SK-N-SH treated with all-trans-retinoic acid at 6 μM for 48 hours (cell line): ENCODE measurements around the gene MTMR8.
"Not testable (repeated sequence)": the region's sequence is repeated elsewhere in the genome, so short reads cannot be mapped to it uniquely, and the experiment has no call there.

Source experiments
- ATAC-seq: fragments of 200-7000 bp; cut with Tn5 transposase; 3 replicates; pipeline ENCODE4 v1.9.1; 2020; ENCODE audit warnings: mild to moderate bottlenecking, moderate library complexity
- BACH2 ChIP-seq: fragments of 250-450 bp; sonication (Bioruptor Pico); IDR thresholded peaks from 2 replicates; pipeline ENCODE4 v1.9.0; 2021; ENCODE audit warnings: mild to moderate bottlenecking, borderline replicate concordance
- CREB5 ChIP-seq: fragments of 250-450 bp; sonication (Bioruptor Pico); IDR thresholded peaks from 2 replicates; pipeline ENCODE4 v1.5.1; 2020; ENCODE audit warnings: low read depth, mild to moderate bottlenecking, moderate library complexity
- CSRNP3 ChIP-seq: fragments of 250-450 bp; sonication (Bioruptor Pico); IDR thresholded peaks from 2 replicates; pipeline ENCODE4 v1.5.1; 2021; ENCODE audit warnings: mild to moderate bottlenecking, moderate library complexity
- ISL1 ChIP-seq: fragments of 250-450 bp; sonication (Bioruptor Pico); IDR thresholded peaks from 2 replicates; pipeline ENCODE4 v2.1.2; 2022; ENCODE audit warnings: mild to moderate bottlenecking, moderate library complexity
- OSR1 ChIP-seq: fragments of 250-450 bp; sonication (Bioruptor Pico); IDR thresholded peaks from 2 replicates; pipeline ENCODE4 v1.8.0; 2022; ENCODE audit warnings: moderate library complexity, mild to moderate bottlenecking, inconsistent platforms
- PPARA ChIP-seq: fragments of 250-450 bp; sonication (Bioruptor Pico); IDR thresholded peaks from 2 replicates; pipeline ENCODE4 v1.5.0; 2020; ENCODE audit warnings: mild to moderate bottlenecking, borderline replicate concordance
- RARB ChIP-seq: fragments of 250-450 bp; sonication (Bioruptor Pico); IDR thresholded peaks from 2 replicates; pipeline ENCODE4 v1.8.0; 2021; ENCODE audit warnings: mild to moderate bottlenecking, moderate library complexity
- SNAI2 ChIP-seq: fragments of 250-450 bp; sonication (Bioruptor Pico); IDR thresholded peaks from 2 replicates; pipeline ENCODE4 v1.5.0; 2020; ENCODE audit warnings: mild to moderate bottlenecking, moderate library complexity
- TCF4 ChIP-seq: fragments of 250-450 bp; sonication (Bioruptor Pico); IDR thresholded peaks from 2 replicates; pipeline ENCODE4 v1.8.0; 2021; ENCODE audit warnings: mild to moderate bottlenecking, moderate library complexity, borderline replicate concordance
- TSHZ2 ChIP-seq: fragments of 250-450 bp; sonication (Bioruptor Pico); IDR thresholded peaks from 2 replicates; pipeline ENCODE4 v1.5.0; 2020; ENCODE audit warnings: mild to moderate bottlenecking, moderate library complexity
- ZC3H10 ChIP-seq: fragments of 250-450 bp; sonication (Bioruptor Pico); IDR thresholded peaks from 2 replicates; pipeline ENCODE4 v1.5.1; 2021; ENCODE audit warnings: mild to moderate bottlenecking, moderate library complexity
- ZFP3 ChIP-seq: fragments of 250-450 bp; sonication (Bioruptor Pico); IDR thresholded peaks from 2 replicates; pipeline ENCODE4 v1.5.0; 2020; ENCODE audit warnings: mild to moderate bottlenecking, moderate library complexity
- ZFP30 ChIP-seq: fragments of 450-650 bp; formaldehyde crosslinking; IDR thresholded peaks from 2 replicates; pipeline ENCODE4 v1.5.0; 2022; ENCODE audit warnings: mild to moderate bottlenecking, moderate library complexity
- ZNF565 ChIP-seq: fragments of 450-650 bp; formaldehyde crosslinking; conservative IDR thresholded peaks from 2 replicates; pipeline ENCODE4 v1.5.0; 2020; ENCODE audit warnings: low read depth, mild to moderate bottlenecking, moderate library complexity
- ZNF70 ChIP-seq: fragments of 450-650 bp; formaldehyde crosslinking; IDR thresholded peaks from 2 replicates; pipeline ENCODE4 v1.5.0; 2020; ENCODE audit warnings: mild to moderate bottlenecking, moderate library complexity
- ZNF8 ChIP-seq: fragments of 450-650 bp; formaldehyde crosslinking; IDR thresholded peaks from 2 replicates; pipeline ENCODE4 v1.5.0; 2020; ENCODE audit warnings: mild to moderate bottlenecking, moderate library complexity
- TF ChIP-seq, protein P1 (sequence below): fragments of 250-450 bp; sonication (Bioruptor Pico); IDR thresholded peaks from 2 replicates; pipeline ENCODE4 v1.8.0; 2020; ENCODE audit warnings: mild to moderate bottlenecking, moderate library complexity, borderline replicate concordance

The MTMR8 gene

DNA sequence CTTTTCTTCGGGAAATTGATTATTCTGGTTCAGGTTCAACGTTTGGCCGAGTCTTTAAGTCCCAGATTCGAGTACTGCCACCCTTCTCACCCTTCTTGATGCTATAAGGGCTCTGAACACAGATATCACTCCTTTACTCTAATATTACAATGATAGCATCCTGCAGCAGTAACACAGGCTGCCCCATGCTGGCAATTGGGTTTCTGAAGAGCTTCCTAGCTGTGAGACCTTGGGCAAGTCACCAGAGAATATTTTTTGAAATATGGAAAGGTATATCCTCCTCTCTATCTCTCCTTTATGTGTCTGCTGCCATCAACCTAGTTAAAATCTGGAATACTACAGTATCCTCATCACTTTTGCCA, 297 bp upstream of the MTMR8 start:
- ATAC-seq: peak; percentile 23; the same call in 2 of the 3 replicates
- TF ChIP-seq ISL1 (CRISPR knock-in tag): no peak
- TF ChIP-seq ZNF70 (CRISPR knock-in tag): no peak
- TF ChIP-seq PPARA (CRISPR knock-in tag): no peak
- TF ChIP-seq, protein P1, sequence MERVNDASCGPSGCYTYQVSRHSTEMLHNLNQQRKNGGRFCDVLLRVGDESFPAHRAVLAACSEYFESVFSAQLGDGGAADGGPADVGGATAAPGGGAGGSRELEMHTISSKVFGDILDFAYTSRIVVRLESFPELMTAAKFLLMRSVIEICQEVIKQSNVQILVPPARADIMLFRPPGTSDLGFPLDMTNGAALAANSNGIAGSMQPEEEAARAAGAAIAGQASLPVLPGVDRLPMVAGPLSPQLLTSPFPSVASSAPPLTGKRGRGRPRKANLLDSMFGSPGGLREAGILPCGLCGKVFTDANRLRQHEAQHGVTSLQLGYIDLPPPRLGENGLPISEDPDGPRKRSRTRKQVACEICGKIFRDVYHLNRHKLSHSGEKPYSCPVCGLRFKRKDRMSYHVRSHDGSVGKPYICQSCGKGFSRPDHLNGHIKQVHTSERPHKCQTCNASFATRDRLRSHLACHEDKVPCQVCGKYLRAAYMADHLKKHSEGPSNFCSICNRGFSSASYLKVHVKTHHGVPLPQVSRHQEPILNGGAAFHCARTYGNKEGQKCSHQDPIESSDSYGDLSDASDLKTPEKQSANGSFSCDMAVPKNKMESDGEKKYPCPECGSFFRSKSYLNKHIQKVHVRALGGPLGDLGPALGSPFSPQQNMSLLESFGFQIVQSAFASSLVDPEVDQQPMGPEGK (CRISPR knock-in tag): no peak
- no peak for TF ChIP-seq TCF4 (CRISPR knock-in tag)
- no peak for TF ChIP-seq ZNF565
- no peak for TF ChIP-seq ZFP3 (CRISPR knock-in tag)
- TF ChIP-seq OSR1 (CRISPR knock-in tag): no peak

GRCh38 chrX:64394059-64394873, 986 bp downstream of the MTMR8 start:
- peak; percentile 53; the same call in 1 of the 3 replicates for ATAC-seq
- TF ChIP-seq ZFP3 (CRISPR knock-in tag) (no peak), CSRNP3 (no peak), BACH2 (CRISPR knock-in tag) (no peak), SNAI2 (CRISPR knock-in tag) (no peak), TSHZ2 (CRISPR knock-in tag) (no peak), RARB (CRISPR knock-in tag) (no peak), OSR1 (CRISPR knock-in tag) (no peak), ZNF8 (no peak), CREB5 (no peak), ZC3H10 (no peak)
- TF ChIP-seq, protein P1 (CRISPR knock-in tag): no peak

DNA sequence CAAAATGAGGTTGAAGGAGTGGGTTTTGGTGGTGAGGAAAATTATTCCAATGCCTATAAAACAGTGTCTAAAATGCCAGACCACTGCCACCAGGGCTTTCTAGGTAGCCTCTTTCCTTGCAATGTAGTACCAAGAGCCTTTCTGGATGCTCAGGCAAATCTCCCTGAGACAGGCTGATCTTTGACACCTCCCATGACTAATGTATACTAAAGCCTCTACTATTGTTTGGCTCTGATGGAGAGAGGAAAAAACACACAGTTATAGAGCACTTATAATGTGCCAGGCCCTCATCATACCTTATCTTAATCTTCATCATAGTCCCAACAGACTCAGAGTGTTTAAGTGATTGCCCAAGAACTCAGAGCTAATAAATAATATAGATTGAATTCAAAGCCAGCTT, 5.8 kb downstream of the MTMR8 start:
- no peak for ATAC-seq
- TF ChIP-seq ZFP30 (CRISPR knock-in tag) (no peak), ZNF70 (CRISPR knock-in tag) (no peak)

DNA sequence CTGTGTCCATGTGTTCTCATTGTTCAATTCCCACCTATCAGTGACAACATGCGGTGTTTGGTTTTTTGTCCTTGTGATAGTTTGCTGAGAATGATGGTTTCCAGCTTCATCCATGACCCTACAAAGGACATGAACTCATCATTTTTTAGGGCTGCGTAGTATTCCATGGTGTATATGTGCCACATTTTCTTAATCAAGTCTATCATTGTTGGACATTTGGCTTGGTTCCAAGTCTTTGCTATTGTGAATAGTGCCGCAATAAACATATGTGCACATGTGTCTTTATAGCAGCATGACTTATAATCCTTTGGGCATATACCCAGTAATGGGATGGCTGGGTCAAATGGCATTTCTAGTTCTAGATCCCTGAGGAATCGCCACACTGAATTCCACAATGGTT, 14.5 kb downstream of the MTMR8 start:
- ATAC-seq: not testable (repeated sequence)

DNA sequence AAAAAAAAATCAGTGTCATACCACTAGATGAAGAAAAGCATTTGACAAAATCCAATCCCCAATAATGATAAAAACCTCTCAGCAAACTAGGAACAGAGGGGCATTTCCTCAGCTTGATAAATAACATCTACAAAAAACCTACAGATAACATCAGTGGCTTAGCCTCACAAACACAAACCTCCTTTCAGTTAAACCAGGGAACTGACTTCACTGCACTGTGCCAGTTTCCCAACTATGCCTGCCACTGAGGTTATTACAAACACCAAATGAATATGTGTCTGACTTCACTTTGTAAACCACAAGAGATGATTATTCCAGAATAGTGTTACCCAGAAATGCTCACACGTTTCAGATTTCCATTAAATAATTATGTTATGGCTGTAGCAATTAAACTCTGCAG, 15.3 kb downstream of the MTMR8 start:
- TF ChIP-seq ISL1 (CRISPR knock-in tag) (no peak), ZNF8 (no peak)
- no peak for ATAC-seq
